Measurements from ENCODE around the gene CMTR1.

Gene CMTR1

DNA sequence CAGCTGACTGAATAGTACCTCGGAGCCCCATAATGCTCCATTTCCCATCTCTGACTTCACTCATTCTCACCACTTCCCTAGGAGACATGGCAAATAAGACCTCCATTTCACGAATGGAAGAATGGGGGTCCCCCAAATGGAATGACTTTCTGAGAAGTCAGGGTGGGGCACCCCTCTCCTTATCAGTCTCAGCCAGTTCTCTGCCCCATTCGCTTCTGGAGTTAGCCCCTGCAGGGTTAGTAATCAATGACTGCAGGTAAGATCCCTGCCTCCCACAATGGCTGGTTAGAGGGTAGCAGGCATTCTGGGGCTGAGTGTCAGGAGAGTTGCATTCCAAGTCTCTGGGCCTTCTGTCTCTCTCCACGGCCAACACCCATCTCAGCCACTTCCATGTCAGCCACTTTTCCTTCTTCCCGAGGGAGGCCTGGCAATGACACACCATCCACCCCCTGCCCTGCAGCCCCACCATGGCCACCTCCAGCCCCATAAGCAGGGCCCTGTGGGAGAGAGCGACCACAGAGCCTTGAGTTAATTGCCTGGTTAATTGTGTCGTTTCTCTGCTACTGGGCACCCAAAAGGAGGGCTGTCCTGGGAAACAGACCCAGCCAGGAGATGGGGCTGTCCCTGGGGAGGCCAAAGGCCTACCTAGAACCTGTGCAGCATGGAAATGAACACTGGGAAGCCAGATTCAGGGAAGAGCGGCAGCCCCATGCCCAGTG lies 53.3 kb downstream of the CMTR1 start:
- H3K27ac ChIP-seq (ENCODE audit: extremely low read depth, low read depth, low read length), result no peak overlapping the region
- POLR2A ChIA-PET, result no interaction called here
- H3K36me3 ChIP-seq (ENCODE audit: control insufficient read depth in 2 of 2, insufficient read depth in 1 of 2, low read length in 2 of 2), result peaks cover 0 to 33% of the 10 kb centered on the region in 2 experiments; a peak in 1 of 3 replicates
- H3K9me3 ChIP-seq (ENCODE audit: control insufficient read depth, insufficient read depth, low read depth, low read length), result no peaks in the 10 kb centered on the region
- H3K4me3 ChIP-seq (ENCODE audit: low read depth, low read length), result no peak overlapping the region
- H3K4me1 ChIP-seq (ENCODE audit: control insufficient read depth, insufficient read depth, low read length), result peaks cover 10% of the 10 kb centered on the region
- CTCF ChIA-PET, result interaction anchor here (1.0 to 2.5 kb wide), 3 partner anchors 48 to 206 kb away, joined by 6 read pairs; no protein-coding TSS in a partner anchor
- TF ChIP-seq ZNF311 (tag by site-specific recombination; IDR thresholded peaks at IDR 0.05; ENCODE audit: borderline replicate concordance), result no peak
- no peak for TF ChIP-seq GLI2 (tag by site-specific recombination; IDR thresholded peaks at IDR 0.05; ENCODE audit: borderline replicate concordance, low read depth)
- no peak for TF ChIP-seq ZNF202 (tag by site-specific recombination; IDR thresholded peaks at IDR 0.05; ENCODE audit: borderline replicate concordance)
- TF ChIP-seq, protein P1, sequence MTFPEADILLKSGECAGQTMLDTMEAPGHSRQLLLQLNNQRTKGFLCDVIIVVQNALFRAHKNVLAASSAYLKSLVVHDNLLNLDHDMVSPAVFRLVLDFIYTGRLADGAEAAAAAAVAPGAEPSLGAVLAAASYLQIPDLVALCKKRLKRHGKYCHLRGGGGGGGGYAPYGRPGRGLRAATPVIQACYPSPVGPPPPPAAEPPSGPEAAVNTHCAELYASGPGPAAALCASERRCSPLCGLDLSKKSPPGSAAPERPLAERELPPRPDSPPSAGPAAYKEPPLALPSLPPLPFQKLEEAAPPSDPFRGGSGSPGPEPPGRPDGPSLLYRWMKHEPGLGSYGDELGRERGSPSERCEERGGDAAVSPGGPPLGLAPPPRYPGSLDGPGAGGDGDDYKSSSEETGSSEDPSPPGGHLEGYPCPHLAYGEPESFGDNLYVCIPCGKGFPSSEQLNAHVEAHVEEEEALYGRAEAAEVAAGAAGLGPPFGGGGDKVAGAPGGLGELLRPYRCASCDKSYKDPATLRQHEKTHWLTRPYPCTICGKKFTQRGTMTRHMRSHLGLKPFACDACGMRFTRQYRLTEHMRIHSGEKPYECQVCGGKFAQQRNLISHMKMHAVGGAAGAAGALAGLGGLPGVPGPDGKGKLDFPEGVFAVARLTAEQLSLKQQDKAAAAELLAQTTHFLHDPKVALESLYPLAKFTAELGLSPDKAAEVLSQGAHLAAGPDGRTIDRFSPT (tag by site-specific recombination; IDR thresholded peaks at IDR 0.05), result no peak
- TF ChIP-seq EGR2 (tag by site-specific recombination; IDR thresholded peaks at IDR 0.05; ENCODE audit: low read depth), result peak; percentile 41; the same call in 1 of the 2 replicates
- TF ChIP-seq, protein P2, sequence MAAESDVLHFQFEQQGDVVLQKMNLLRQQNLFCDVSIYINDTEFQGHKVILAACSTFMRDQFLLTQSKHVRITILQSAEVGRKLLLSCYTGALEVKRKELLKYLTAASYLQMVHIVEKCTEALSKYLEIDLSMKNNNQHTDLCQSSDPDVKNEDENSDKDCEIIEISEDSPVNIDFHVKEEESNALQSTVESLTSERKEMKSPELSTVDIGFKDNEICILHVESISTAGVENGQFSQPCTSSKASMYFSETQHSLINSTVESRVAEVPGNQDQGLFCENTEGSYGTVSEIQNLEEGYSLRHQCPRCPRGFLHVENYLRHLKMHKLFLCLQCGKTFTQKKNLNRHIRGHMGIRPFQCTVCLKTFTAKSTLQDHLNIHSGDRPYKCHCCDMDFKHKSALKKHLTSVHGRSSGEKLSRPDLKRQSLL (tag by site-specific recombination; IDR thresholded peaks at IDR 0.05), result no peak
- TF ChIP-seq MZF1 (tag by site-specific recombination; IDR thresholded peaks at IDR 0.05; ENCODE audit: borderline replicate concordance), result no peak
- peak; percentile 62 for TF ChIP-seq GLIS1 (tag by site-specific recombination; IDR thresholded peaks at IDR 0.05)
- TF ChIP-seq, protein P3, sequence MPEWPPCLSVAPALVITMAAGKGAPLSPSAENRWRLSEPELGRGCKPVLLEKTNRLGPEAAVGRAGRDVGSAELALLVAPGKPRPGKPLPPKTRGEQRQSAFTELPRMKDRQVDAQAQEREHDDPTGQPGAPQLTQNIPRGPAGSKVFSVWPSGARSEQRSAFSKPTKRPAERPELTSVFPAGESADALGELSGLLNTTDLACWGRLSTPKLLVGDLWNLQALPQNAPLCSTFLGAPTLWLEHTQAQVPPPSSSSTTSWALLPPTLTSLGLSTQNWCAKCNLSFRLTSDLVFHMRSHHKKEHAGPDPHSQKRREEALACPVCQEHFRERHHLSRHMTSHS (tag by site-specific recombination; IDR thresholded peaks at IDR 0.05), result no peak
- TF ChIP-seq ZIC2 (tag by site-specific recombination; IDR thresholded peaks at IDR 0.05), result peak; percentile 64
- TF ChIP-seq ZFHX2 (tag by site-specific recombination; conservative IDR thresholded peaks at IDR 0.05), result peak; percentile 15; the same call in 1 of the 2 replicates
- no peak for TF ChIP-seq ZBTB48 (tag by site-specific recombination; IDR thresholded peaks at IDR 0.05)
- TF ChIP-seq ZNF677 (tag by site-specific recombination; IDR thresholded peaks at IDR 0.05), result no peak
- no peak for TF ChIP-seq SALL2 (tag by site-specific recombination; IDR thresholded peaks at IDR 0.05; ENCODE audit: borderline replicate concordance)
- TF ChIP-seq MYNN (tag by site-specific recombination; IDR thresholded peaks at IDR 0.05; ENCODE audit: borderline replicate concordance), result no peak
- TF ChIP-seq, protein P4, sequence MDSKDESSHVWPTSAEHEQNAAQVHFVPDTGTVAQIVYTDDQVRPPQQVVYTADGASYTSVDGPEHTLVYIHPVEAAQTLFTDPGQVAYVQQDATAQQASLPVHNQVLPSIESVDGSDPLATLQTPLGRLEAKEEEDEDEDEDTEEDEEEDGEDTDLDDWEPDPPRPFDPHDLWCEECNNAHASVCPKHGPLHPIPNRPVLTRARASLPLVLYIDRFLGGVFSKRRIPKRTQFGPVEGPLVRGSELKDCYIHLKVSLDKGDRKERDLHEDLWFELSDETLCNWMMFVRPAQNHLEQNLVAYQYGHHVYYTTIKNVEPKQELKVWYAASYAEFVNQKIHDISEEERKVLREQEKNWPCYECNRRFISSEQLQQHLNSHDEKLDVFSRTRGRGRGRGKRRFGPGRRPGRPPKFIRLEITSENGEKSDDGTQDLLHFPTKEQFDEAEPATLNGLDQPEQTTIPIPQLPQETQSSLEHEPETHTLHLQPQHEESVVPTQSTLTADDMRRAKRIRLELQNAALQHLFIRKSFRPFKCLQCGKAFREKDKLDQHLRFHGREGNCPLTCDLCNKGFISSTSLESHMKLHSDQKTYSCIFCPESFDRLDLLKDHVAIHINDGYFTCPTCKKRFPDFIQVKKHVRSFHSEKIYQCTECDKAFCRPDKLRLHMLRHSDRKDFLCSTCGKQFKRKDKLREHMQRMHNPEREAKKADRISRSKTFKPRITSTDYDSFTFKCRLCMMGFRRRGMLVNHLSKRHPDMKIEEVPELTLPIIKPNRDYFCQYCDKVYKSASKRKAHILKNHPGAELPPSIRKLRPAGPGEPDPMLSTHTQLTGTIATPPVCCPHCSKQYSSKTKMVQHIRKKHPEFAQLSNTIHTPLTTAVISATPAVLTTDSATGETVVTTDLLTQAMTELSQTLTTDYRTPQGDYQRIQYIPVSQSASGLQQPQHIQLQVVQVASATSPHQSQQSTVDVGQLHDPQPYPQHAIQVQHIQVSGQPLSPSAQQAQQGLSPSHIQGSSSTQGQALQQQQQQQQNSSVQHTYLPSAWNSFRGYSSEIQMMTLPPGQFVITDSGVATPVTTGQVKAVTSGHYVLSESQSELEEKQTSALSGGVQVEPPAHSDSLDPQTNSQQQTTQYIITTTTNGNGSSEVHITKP (tag by site-specific recombination; IDR thresholded peaks at IDR 0.05), result no peak
- TF ChIP-seq, protein P5, sequence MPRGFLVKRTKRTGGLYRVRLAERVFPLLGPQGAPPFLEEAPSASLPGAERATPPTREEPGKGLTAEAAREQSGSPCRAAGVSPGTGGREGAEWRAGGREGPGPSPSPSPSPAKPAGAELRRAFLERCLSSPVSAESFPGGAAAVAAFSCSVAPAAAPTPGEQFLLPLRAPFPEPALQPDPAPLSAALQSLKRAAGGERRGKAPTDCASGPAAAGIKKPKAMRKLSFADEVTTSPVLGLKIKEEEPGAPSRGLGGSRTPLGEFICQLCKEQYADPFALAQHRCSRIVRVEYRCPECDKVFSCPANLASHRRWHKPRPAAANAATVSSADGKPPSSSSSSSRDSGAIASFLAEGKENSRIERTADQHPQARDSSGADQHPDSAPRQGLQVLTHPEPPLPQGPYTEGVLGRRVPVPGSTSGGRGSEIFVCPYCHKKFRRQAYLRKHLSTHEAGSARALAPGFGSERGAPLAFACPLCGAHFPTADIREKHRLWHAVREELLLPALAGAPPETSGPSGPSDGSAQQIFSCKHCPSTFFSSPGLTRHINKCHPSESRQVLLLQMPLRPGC (tag by site-specific recombination; IDR thresholded peaks at IDR 0.05), result no peak
- TF ChIP-seq, protein P6, sequence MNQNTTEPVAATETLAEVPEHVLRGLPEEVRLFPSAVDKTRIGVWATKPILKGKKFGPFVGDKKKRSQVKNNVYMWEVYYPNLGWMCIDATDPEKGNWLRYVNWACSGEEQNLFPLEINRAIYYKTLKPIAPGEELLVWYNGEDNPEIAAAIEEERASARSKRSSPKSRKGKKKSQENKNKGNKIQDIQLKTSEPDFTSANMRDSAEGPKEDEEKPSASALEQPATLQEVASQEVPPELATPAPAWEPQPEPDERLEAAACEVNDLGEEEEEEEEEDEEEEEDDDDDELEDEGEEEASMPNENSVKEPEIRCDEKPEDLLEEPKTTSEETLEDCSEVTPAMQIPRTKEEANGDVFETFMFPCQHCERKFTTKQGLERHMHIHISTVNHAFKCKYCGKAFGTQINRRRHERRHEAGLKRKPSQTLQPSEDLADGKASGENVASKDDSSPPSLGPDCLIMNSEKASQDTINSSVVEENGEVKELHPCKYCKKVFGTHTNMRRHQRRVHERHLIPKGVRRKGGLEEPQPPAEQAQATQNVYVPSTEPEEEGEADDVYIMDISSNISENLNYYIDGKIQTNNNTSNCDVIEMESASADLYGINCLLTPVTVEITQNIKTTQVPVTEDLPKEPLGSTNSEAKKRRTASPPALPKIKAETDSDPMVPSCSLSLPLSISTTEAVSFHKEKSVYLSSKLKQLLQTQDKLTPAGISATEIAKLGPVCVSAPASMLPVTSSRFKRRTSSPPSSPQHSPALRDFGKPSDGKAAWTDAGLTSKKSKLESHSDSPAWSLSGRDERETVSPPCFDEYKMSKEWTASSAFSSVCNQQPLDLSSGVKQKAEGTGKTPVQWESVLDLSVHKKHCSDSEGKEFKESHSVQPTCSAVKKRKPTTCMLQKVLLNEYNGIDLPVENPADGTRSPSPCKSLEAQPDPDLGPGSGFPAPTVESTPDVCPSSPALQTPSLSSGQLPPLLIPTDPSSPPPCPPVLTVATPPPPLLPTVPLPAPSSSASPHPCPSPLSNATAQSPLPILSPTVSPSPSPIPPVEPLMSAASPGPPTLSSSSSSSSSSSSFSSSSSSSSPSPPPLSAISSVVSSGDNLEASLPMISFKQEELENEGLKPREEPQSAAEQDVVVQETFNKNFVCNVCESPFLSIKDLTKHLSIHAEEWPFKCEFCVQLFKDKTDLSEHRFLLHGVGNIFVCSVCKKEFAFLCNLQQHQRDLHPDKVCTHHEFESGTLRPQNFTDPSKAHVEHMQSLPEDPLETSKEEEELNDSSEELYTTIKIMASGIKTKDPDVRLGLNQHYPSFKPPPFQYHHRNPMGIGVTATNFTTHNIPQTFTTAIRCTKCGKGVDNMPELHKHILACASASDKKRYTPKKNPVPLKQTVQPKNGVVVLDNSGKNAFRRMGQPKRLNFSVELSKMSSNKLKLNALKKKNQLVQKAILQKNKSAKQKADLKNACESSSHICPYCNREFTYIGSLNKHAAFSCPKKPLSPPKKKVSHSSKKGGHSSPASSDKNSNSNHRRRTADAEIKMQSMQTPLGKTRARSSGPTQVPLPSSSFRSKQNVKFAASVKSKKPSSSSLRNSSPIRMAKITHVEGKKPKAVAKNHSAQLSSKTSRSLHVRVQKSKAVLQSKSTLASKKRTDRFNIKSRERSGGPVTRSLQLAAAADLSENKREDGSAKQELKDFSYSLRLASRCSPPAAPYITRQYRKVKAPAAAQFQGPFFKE (tag by site-specific recombination; IDR thresholded peaks at IDR 0.05; ENCODE audit: borderline replicate concordance), result no peak
- TF ChIP-seq ZBTB17 (tag by site-specific recombination; IDR thresholded peaks at IDR 0.05), result 0 out of 2 replicates have a peak, but pooled peaks have one; percentile 28
- no peak for TF ChIP-seq ZNF248 (tag by site-specific recombination; IDR thresholded peaks at IDR 0.05)
